ENCODE measurements around the gene MAP4K2. TPM values are rescaled to one million over a fixed set of nuclear protein-coding genes. Genes with fewer than 3 reads are reported as not detected.

MAP4K2 gene
- total RNA-seq, 1 experiment from 2014 or later = 24.5 TPM

DNA sequence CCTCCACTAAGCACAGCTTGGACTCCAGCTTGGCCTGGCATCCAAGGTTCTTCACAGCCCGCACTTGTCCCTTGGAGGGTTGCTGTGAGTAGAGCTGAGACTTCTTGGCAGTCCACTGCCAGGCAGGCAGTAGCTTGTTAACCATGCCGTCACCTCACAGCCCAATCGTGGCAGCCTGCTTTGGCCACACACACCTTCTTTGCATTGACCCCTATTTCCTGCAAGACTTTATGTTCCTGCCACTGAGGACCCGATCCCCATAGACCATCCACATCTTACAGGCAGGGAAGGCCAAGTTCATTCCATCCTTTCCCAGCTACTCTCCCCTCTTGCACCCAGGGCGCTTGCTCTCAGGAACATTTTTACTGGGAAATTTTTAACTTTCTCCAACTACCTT, 40.7 kb downstream of the MAP4K2 start (continued):
- no peak for TF ChIP-seq ZSCAN18 (CRISPR knock-in tag; IDR thresholded peaks at IDR 0.05)
- TF ChIP-seq, protein P1, sequence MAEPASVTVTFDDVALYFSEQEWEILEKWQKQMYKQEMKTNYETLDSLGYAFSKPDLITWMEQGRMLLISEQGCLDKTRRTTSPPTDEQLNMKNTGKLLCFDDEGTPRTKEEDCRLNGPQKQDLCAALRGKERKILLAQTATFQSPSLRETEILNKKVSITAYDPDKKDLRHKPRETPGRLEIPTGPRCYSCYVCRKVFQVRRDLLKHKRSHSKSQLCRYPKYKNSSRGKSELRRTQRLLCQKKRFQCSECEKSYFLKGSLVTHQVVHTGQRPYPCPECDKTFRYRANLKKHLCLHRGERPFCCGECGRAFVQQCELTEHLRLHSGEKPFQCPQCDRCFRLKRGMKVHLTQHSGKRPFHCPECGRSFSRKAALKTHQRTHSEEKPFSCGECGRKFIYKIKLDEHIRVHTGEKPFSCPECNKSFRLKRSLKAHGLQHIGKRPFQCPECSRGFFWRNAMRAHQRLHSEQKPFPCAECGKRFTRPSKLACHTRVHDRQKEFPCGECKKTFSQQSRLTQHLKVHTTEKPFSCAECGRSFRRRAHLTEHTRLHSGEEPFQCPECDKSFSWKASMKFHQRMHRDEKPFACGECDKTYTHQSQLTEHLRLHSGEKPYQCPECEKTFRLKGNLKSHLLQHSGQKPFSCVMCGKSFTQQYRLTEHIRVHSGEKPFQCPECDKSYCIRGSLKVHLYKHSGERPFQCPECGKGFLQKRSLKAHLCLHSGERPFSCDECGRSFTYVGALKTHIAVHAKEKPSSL (CRISPR knock-in tag; conservative IDR thresholded peaks at IDR 0.05) = peak; percentile 60; the same call in 1 of the 2 replicates

DNA sequence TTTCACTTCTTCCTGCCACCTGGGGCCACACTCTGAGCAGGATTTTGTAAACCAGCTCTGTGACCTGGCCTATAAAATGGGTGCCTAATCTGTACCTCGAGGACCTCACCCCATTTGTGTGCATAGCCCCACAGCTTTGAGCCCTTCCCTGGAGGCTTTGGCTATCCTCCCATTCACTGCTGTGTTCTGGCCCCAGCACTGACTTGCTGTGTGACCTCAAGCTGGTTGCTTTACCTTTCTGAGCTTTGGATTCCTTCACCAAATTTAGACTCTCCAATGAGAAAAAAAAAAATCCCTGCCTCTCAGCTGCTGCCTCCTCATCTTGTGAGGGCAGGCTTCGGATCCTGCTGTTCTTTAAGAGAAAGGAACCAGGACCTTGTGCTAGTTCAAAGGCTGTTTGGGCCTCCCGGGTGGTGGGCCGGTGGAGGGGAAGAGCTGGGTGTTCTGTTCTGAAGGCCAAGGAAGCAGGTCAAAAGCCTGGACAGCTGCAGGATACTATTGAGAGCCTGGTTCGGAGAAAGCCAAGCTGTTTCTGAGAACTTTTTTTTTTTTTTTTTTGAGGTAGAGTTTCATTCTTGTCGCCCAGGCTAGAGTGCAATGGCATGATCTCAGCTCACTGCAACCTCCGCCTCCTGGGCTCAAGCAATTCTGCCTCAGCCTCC, 42.1 kb downstream of the MAP4K2 start:
- ChIA-PET CTCF (interaction anchor here (0.6 to 7.5 kb wide), 8 partner anchors 10 to 350 kb away, joined by 3 to 150 read pairs (median 4); partner anchors contain the start of genes RASGRP2, SF1 and TM7SF2), POLR2A (interaction anchor here (0.6 to 5.0 kb wide), 12 partner anchors 14 to 832 kb away, joined by 3 to 45 read pairs (median 4); partner anchors contain the start of genes RASGRP2 and SF1)
- no peaks in the 10 kb centered on the region for H3K9me3 Mint-ChIP-seq
- H3K4me1 Mint-ChIP-seq = peaks cover 73% of the 10 kb centered on the region
- no peaks in the 10 kb centered on the region; the same call in 1 of the 2 replicates for H3K27me3 Mint-ChIP-seq (ENCODE audit: low read depth)
- H3K36me3 Mint-ChIP-seq = peaks cover 16% of the 10 kb centered on the region
- ATAC-seq (no peak), DNase-seq (ENCODE audit: low spot score) (no peak)
- H3K4me3 Mint-ChIP-seq = no peak overlapping the region
- TF ChIP-seq FOXP1 (CRISPR knock-in tag; IDR thresholded peaks at IDR 0.05; ENCODE audit: borderline replicate concordance) = no peak
- TF ChIP-seq, protein P2, sequence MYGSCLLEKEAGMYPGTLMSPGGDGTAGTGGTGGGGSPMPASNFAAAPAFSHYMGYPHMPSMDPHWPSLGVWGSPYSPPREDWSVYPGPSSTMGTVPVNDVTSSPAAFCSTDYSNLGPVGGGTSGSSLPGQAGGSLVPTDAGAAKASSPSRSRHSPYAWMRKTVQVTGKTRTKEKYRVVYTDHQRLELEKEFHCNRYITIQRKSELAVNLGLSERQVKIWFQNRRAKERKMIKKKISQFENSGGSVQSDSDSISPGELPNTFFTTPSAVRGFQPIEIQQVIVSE (CRISPR knock-in tag; IDR thresholded peaks at IDR 0.05; ENCODE audit: borderline replicate concordance) = no peak
- TF ChIP-seq GTF2I (CRISPR knock-in tag; conservative IDR thresholded peaks at IDR 0.05) = 0 out of 2 replicates have a peak, but pooled peaks have one; percentile 70
- peak overlapping the region; percentile 79 for H3K27ac Mint-ChIP-seq

GRCh38 chr11:64759722-64760719, 43.0 kb downstream of the MAP4K2 start, which contains the start of gene PYGM:
Gene PYGM (minus strand): TSS chr11:64759974. CDS start chr11:64759898, 76 bp downstream.
- ATAC-seq (peak; percentile 76), DNase-seq (ENCODE audit: low spot score) (peak; percentile 84)
- ChIA-PET CTCF (interaction anchor here (0.6 to 7.5 kb wide), 17 partner anchors 8 to 475 kb away, joined by 3 to 150 read pairs (median 4); partner anchors contain the start of genes BAD, NRXN2, RASGRP2 and SF1), POLR2A (interaction anchor here (0.7 to 5.0 kb wide), 9 partner anchors 13 to 540 kb away, joined by 3 to 45 read pairs (median 3); partner anchors contain the start of gene SF1)
- Mint-ChIP-seq H3K9me3 (no peaks in the 10 kb centered on the region), H3K36me3 (peaks cover 10% of the 10 kb centered on the region), H3K27me3 (ENCODE audit: low read depth) (no peaks in the 10 kb centered on the region; the same call in 1 of the 2 replicates), H3K4me3 (peak within 1 kb of the TSS; percentile 50), H3K4me1 (peaks cover 67% of the 10 kb centered on the region), H3K27ac (peak within 1 kb of the TSS; percentile 94)
- no peak for TF ChIP-seq TP53 (CRISPR knock-in tag; IDR thresholded peaks at IDR 0.05)
- no peak for TF ChIP-seq ZBTB21 (CRISPR knock-in tag; IDR thresholded peaks at IDR 0.05; ENCODE audit: borderline replicate concordance)
- 0 out of 2 replicates have a peak, but pooled peaks have one; percentile 20 for TF ChIP-seq KAT7 (CRISPR knock-in tag; IDR thresholded peaks at IDR 0.05; ENCODE audit: borderline replicate concordance)
- no peak for TF ChIP-seq ZMAT4 (CRISPR knock-in tag; IDR thresholded peaks at IDR 0.05)
- no peak for TF ChIP-seq SOX15 (CRISPR knock-in tag; IDR thresholded peaks at IDR 0.05)
- TF ChIP-seq ETV6 (CRISPR knock-in tag; IDR thresholded peaks at IDR 0.05) = 0 out of 2 replicates have a peak, but pooled peaks have one; percentile 53
- no peak for TF ChIP-seq SP1 (CRISPR knock-in tag; conservative IDR thresholded peaks at IDR 0.05)
- no peak for TF ChIP-seq ZNF532 (CRISPR knock-in tag; IDR thresholded peaks at IDR 0.05; ENCODE audit: borderline replicate concordance)
- no peak for TF ChIP-seq NR2C2 (CRISPR knock-in tag; IDR thresholded peaks at IDR 0.05)
- no peak; the same call in 1 of the 2 replicates for TF ChIP-seq E2F5 (CRISPR knock-in tag; IDR thresholded peaks at IDR 0.05)
- no peak for TF ChIP-seq GTF2I (CRISPR knock-in tag; conservative IDR thresholded peaks at IDR 0.05)
- TF ChIP-seq ELF4 (CRISPR knock-in tag; IDR thresholded peaks at IDR 0.05; ENCODE audit: low read depth) = no peak
- no peak for TF ChIP-seq HMGA2 (CRISPR knock-in tag; IDR thresholded peaks at IDR 0.05)
